Loucy (cell line): ENCODE results near the gene BST1.
"Not testable (repeated sequence)": the region's sequence is repeated elsewhere in the genome, so short reads cannot be mapped to it uniquely, and the experiment has no call there.

ENCODE experiments used
- H2AFZ ChIP-seq: fragments of 200-600 bp; sonication (generic); 2 replicates; pipeline ENCODE4 v1.6.0; 2016; ENCODE audit warnings: antibody characterized with exemption, mild to moderate bottlenecking, low read length, moderate library complexity
- H3F3A ChIP-seq: fragments of 200-600 bp; 2 replicates; pipeline ENCODE4 v1.6.0; 2016; ENCODE audit warnings: antibody characterized with exemption, low read depth, mild to moderate bottlenecking
- H3K27me3 ChIP-seq: fragments of 200-600 bp; sonication (generic); 2 replicates; pipeline ENCODE4 v1.6.1; 2014; ENCODE audit warnings: low read length, mild to moderate bottlenecking; ENCODE audit not compliant: insufficient read depth, poor library complexity, severe bottlenecking
- H3K36me3 ChIP-seq: fragments of 200-600 bp; sonication (generic); 2 replicates; pipeline ENCODE4 v1.6.1; 2016; ENCODE audit warnings: low read length; ENCODE audit not compliant: insufficient read depth
- H3K4me1 ChIP-seq: fragments of 200-600 bp; sonication (generic); 2 replicates; pipeline ENCODE4 v1.5.1; 2014; ENCODE audit warnings: low read length, mild to moderate bottlenecking; ENCODE audit not compliant: insufficient read depth, poor library complexity, severe bottlenecking
- H3K4me2 ChIP-seq: fragments of 200-600 bp; sonication (generic); 2 replicates; pipeline ENCODE4 v1.6.0; 2014; ENCODE audit warnings: antibody characterized with exemption, low read length, low read depth, mild to moderate bottlenecking; ENCODE audit not compliant: poor library complexity, severe bottlenecking
- H3K4me3 ChIP-seq: fragments of 200-600 bp; sonication (generic); 2 replicates; pipeline ENCODE4 v1.5.1; 2014; ENCODE audit warnings: low read length, mild to moderate bottlenecking, mixed read lengths; ENCODE audit not compliant: poor library complexity, severe bottlenecking
- H3K79me2 ChIP-seq: fragments of 200-600 bp; sonication (generic); 2 replicates; pipeline ENCODE4 v1.6.1; 2014; ENCODE audit warnings: low read length; ENCODE audit not compliant: insufficient read depth
- H3K9ac ChIP-seq: fragments of 200-600 bp; sonication (generic); 2 replicates; pipeline ENCODE4 v1.6.0; 2014; ENCODE audit warnings: mild to moderate bottlenecking, low read depth, low read length, moderate library complexity; ENCODE audit not compliant: poor library complexity, severe bottlenecking
- H3K9me2 ChIP-seq: fragments of 200-600 bp; sonication (generic); replicated peaks from 2 replicates; pipeline ENCODE4 v1.6.1; 2016; ENCODE audit warnings: low read depth, low read length, mixed read lengths
- H3K9me3 ChIP-seq: fragments of 200-600 bp; sonication (generic); 2 replicates; pipeline ENCODE4 v1.6.1; 2014; ENCODE audit warnings: mild to moderate bottlenecking, antibody characterized with exemption, low read length, low read depth; ENCODE audit not compliant: insufficient read depth
- H4K20me1 ChIP-seq: fragments of 200-600 bp; sonication (generic); 2 replicates; pipeline ENCODE4 v1.6.0; 2014; ENCODE audit warnings: antibody characterized with exemption, low read length, mild to moderate bottlenecking; ENCODE audit not compliant: insufficient read depth, poor library complexity, severe bottlenecking
- CTCF ChIP-seq: fragments of 200-600 bp; sonication (generic); conservative IDR thresholded peaks from 2 replicates; pipeline ENCODE4 v1.5.1; 2014; ENCODE audit warnings: mild to moderate bottlenecking, antibody characterized with exemption, low read length
- EZH2phosphoT487 ChIP-seq: fragments of 200-600 bp; IDR thresholded peaks from 2 replicates; pipeline ENCODE4 v1.6.1; 2018; ENCODE audit warnings: antibody characterized with exemption, mild to moderate bottlenecking, moderate library complexity, borderline replicate concordance

BST1 gene

GRCh38 chr4:15729910-15730533, 27.2 kb downstream of the BST1 start:
- Histone ChIP-seq H3K4me2 (no peak overlapping the region), H3K9me2 (no peaks in the 10 kb centered on the region), H4K20me1 (no peaks in the 10 kb centered on the region), H3K36me3 (no peaks in the 10 kb centered on the region), H3K9me3 (no peaks in the 10 kb centered on the region), H3K4me3 (no peak overlapping the region), H3K9ac (peak overlapping the region; percentile 43), H3K27me3 (no peaks in the 10 kb centered on the region), H2AFZ (peak overlapping the region; percentile 4; the same call in 1 of the 2 replicates), H3K4me1 (peaks cover 23% of the 10 kb centered on the region), H3F3A (no peaks in the 10 kb centered on the region), H3K79me2 (no peaks in the 10 kb centered on the region)
- TF ChIP-seq CTCF (peak; percentile 92), EZH2phosphoT487 (no peak)

DNA sequence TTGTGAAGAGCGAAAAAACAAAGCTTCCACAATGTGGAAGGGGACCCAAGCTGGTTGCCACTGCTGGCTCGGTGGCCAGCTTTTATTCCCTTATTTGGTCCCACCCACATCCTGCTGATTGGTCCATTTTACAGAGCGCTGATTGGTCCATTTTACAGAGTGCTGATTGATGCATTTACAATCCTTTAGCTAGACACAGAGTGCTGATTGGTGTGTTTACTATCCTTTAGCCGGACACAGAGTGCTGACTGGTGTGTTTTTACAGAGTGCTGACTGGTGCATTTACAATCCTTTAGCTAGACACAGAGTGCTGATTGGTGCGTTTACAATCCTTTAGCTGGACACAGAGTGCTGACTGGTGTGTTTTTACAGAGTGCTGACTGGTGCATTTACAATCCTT, 30.2 kb downstream of the BST1 start:
- not testable (repeated sequence) for H3K27me3 ChIP-seq, H4K20me1 ChIP-seq, H3K9me3 ChIP-seq, H3K9me2 ChIP-seq, H3K79me2 ChIP-seq, H3K9ac ChIP-seq, H3F3A ChIP-seq, H3K4me2 ChIP-seq, H3K4me3 ChIP-seq, H3K36me3 ChIP-seq, H2AFZ ChIP-seq
- peaks cover 39% of the 10 kb centered on the region for H3K4me1 ChIP-seq

DNA sequence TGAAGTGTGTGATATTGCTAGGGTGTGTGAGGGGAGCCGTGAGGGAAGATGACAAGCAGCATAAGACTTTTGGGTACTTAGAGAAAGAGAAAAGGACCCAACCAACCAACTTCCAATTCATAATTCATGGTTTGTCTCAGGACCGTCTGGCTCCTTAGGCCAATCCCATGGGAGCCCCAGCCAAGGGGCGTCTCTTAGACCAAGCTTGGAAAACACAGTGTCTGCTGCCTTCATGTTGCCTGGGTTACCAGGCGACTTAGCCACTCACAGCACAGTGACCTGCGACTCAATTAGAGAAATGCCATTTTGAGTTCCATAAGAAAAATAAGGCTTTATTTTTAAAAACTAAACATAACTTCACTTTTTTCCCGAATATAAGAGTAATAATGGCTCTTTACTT, 32.7 kb downstream of the BST1 start:
- Histone ChIP-seq H3K9me2 (no peaks in the 10 kb centered on the region), H3K4me1 (peaks cover 49% of the 10 kb centered on the region), H3K4me2 (no peak overlapping the region), H3K79me2 (no peaks in the 10 kb centered on the region), H3K4me3 (no peak overlapping the region), H3F3A (no peaks in the 10 kb centered on the region), H2AFZ (no peak overlapping the region; the same call in 1 of the 2 replicates), H3K9me3 (no peaks in the 10 kb centered on the region), H4K20me1 (no peaks in the 10 kb centered on the region), H3K36me3 (no peaks in the 10 kb centered on the region), H3K27me3 (no peaks in the 10 kb centered on the region), H3K9ac (no peak overlapping the region)
- no peak for TF ChIP-seq CTCF

- Histone ChIP-seq H3K9me2 (no peaks in the 10 kb centered on the region), H3K79me2 (no peaks in the 10 kb centered on the region), H3K4me3 (no peak overlapping the region), H3K27me3 (no peaks in the 10 kb centered on the region), H2AFZ (no peak overlapping the region), H3F3A (no peaks in the 10 kb centered on the region), H4K20me1 (no peaks in the 10 kb centered on the region), H3K4me2 (no peak overlapping the region), H3K9ac (no peak overlapping the region), H3K9me3 (no peaks in the 10 kb centered on the region; the same call in 1 of the 2 replicates), H3K36me3 (no peaks in the 10 kb centered on the region), H3K4me1 (peaks cover 45% of the 10 kb centered on the region)
- TF ChIP-seq EZH2phosphoT487, result no peak
- TF ChIP-seq CTCF, result no peak
Measured at GRCh38 chr4:15736514-15737050, 33.7 kb downstream of the BST1 start.
